ENCODE results near the gene UBE2G2. TPM values are rescaled to one million over a fixed set of nuclear protein-coding genes. Genes with fewer than 3 reads are reported as not detected.

The UBE2G2 gene
- polyA plus RNA-seq, 1 donor from 2014 or later: 127 TPM

DNA sequence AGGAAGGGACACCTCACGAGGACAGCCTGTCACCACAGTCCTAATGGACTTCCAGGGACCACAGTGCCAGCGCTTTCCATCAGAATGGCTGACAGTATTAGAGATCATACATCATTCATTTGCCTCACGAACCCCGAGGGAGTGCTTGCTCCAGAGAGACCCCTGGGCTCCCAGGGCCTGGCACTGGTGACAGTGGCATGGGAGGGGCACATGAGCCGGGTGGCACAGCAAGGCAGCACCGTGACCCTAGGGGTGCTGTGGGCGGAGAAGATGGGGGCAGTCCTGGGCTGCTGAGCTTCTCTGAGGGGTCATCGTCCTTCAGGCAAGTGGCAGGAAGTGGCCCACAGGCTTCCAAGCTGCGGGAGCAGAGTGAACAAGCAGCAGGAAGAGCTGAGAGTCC, 73.9 kb downstream of the UBE2G2 start:
- H3K36me3 ChIP-seq (ENCODE audit: insufficient read depth, low read length): no peaks in the 10 kb centered on the region

DNA sequence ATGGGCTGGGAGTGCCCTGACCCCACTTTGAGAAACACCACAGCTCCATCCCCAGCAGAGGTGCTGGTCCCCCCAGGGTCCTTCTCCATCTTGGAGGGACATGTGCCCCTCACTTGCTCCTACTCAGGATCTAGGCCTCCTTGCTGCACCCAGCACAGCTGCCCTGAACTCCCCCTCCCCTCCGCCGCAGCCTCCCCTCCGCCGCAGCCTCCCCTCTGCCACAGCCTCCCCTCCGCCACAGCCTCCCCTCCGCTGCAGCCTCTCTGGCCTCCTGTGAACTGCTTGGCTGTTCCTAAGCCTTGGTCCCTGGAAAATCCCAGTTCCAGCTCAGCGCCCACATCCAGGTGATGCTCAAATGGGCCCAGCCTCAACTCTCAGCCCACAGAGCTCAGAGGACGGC, 74.3 kb downstream of the UBE2G2 start:
- Histone ChIP-seq H4K20me1 (ENCODE audit: insufficient read depth) (no peaks in the 10 kb centered on the region), H3K9me3 (ENCODE audit: low read length) (no peaks in the 10 kb centered on the region), H3F3A (ENCODE audit: insufficient read depth, low read length, poor library complexity, severe bottlenecking) (no peaks in the 10 kb centered on the region), H3K4me3 (ENCODE audit: low read length) (no peak overlapping the region), H3K36me3 (ENCODE audit: insufficient read depth, low read length) (no peaks in the 10 kb centered on the region), H3K27me3 (ENCODE audit: insufficient read depth, low read depth, low read length) (no peaks in the 10 kb centered on the region), H3K79me2 (replicated peaks; ENCODE audit: insufficient read depth, low read length) (no peaks in the 10 kb centered on the region), H3K9me2 (ENCODE audit: insufficient read depth, low read length) (no peaks in the 10 kb centered on the region), H3K27ac (ENCODE audit: low read length) (no peak overlapping the region), H3K9ac (ENCODE audit: low read length) (no peak overlapping the region), H2AFZ (ENCODE audit: low read depth, low read length) (no peak overlapping the region), H3K4me2 (ENCODE audit: low read length) (no peak overlapping the region)
- TF ChIP-seq, protein P1, sequence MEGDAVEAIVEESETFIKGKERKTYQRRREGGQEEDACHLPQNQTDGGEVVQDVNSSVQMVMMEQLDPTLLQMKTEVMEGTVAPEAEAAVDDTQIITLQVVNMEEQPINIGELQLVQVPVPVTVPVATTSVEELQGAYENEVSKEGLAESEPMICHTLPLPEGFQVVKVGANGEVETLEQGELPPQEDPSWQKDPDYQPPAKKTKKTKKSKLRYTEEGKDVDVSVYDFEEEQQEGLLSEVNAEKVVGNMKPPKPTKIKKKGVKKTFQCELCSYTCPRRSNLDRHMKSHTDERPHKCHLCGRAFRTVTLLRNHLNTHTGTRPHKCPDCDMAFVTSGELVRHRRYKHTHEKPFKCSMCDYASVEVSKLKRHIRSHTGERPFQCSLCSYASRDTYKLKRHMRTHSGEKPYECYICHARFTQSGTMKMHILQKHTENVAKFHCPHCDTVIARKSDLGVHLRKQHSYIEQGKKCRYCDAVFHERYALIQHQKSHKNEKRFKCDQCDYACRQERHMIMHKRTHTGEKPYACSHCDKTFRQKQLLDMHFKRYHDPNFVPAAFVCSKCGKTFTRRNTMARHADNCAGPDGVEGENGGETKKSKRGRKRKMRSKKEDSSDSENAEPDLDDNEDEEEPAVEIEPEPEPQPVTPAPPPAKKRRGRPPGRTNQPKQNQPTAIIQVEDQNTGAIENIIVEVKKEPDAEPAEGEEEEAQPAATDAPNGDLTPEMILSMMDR (IDR thresholded peaks at IDR 0.05; ENCODE audit: poor library complexity, severe bottlenecking): no peak
- TF ChIP-seq EZH2 (IDR thresholded peaks at IDR 0.05; ENCODE audit: borderline replicate concordance, insufficient read depth, low read length, poor library complexity, severe bottlenecking) (no peak), SMC3 (conservative IDR thresholded peaks at IDR 0.05; ENCODE audit: poor library complexity) (no peak), RAD21 (conservative IDR thresholded peaks at IDR 0.05) (no peak), TAF1 (IDR thresholded peaks at IDR 0.05; ENCODE audit: low read depth) (no peak), EP300 (conservative IDR thresholded peaks at IDR 0.05; ENCODE audit: poor library complexity, severe bottlenecking) (no peak), MXI1 (conservative IDR thresholded peaks at IDR 0.05; ENCODE audit: poor library complexity, severe bottlenecking) (no peak), POLR2AphosphoS5 (IDR thresholded peaks at IDR 0.05) (no peak)
- TF ChIP-seq, protein P2, sequence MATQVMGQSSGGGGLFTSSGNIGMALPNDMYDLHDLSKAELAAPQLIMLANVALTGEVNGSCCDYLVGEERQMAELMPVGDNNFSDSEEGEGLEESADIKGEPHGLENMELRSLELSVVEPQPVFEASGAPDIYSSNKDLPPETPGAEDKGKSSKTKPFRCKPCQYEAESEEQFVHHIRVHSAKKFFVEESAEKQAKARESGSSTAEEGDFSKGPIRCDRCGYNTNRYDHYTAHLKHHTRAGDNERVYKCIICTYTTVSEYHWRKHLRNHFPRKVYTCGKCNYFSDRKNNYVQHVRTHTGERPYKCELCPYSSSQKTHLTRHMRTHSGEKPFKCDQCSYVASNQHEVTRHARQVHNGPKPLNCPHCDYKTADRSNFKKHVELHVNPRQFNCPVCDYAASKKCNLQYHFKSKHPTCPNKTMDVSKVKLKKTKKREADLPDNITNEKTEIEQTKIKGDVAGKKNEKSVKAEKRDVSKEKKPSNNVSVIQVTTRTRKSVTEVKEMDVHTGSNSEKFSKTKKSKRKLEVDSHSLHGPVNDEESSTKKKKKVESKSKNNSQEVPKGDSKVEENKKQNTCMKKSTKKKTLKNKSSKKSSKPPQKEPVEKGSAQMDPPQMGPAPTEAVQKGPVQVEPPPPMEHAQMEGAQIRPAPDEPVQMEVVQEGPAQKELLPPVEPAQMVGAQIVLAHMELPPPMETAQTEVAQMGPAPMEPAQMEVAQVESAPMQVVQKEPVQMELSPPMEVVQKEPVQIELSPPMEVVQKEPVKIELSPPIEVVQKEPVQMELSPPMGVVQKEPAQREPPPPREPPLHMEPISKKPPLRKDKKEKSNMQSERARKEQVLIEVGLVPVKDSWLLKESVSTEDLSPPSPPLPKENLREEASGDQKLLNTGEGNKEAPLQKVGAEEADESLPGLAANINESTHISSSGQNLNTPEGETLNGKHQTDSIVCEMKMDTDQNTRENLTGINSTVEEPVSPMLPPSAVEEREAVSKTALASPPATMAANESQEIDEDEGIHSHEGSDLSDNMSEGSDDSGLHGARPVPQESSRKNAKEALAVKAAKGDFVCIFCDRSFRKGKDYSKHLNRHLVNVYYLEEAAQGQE (IDR thresholded peaks at IDR 0.05; ENCODE audit: borderline replicate concordance): no peak

More for the DNA sequence above, 73.9 kb downstream of the UBE2G2 start:
- no peak for TF ChIP-seq EP300 (conservative IDR thresholded peaks at IDR 0.05; ENCODE audit: poor library complexity, severe bottlenecking)
- no peak for TF ChIP-seq SMC3 (conservative IDR thresholded peaks at IDR 0.05; ENCODE audit: poor library complexity)
- TF ChIP-seq, protein P1 (IDR thresholded peaks at IDR 0.05; ENCODE audit: poor library complexity, severe bottlenecking): no peak
- no peak for TF ChIP-seq RAD21 (conservative IDR thresholded peaks at IDR 0.05)
- TF ChIP-seq, protein P2 (IDR thresholded peaks at IDR 0.05; ENCODE audit: borderline replicate concordance): no peak
- TF ChIP-seq MXI1 (conservative IDR thresholded peaks at IDR 0.05; ENCODE audit: poor library complexity, severe bottlenecking): no peak
- no peak for TF ChIP-seq POLR2AphosphoS5 (IDR thresholded peaks at IDR 0.05)
- no peak for TF ChIP-seq EZH2 (IDR thresholded peaks at IDR 0.05; ENCODE audit: borderline replicate concordance, insufficient read depth, low read length, poor library complexity, severe bottlenecking)
- Histone ChIP-seq H3K4me3 (ENCODE audit: low read length) (no peak overlapping the region), H3K27me3 (ENCODE audit: insufficient read depth, low read depth, low read length) (no peaks in the 10 kb centered on the region), H3K79me2 (replicated peaks; ENCODE audit: insufficient read depth, low read length) (no peaks in the 10 kb centered on the region), H3F3A (ENCODE audit: insufficient read depth, low read length, poor library complexity, severe bottlenecking) (no peaks in the 10 kb centered on the region), H4K20me1 (ENCODE audit: insufficient read depth) (no peaks in the 10 kb centered on the region), H3K9me3 (ENCODE audit: low read length) (no peaks in the 10 kb centered on the region), H3K4me2 (ENCODE audit: low read length) (no peak overlapping the region), H3K9me2 (ENCODE audit: insufficient read depth, low read length) (no peaks in the 10 kb centered on the region), H3K27ac (ENCODE audit: low read length) (no peak overlapping the region), H3K9ac (ENCODE audit: low read length) (no peak overlapping the region), H2AFZ (ENCODE audit: low read depth, low read length) (no peak overlapping the region)

Measured in neural cell (in vitro differentiated cells).